Globus pallidus (tissue), 1 donor: Measurements from ENCODE around the gene MXRA7.
A peak's percentile ranks its signal among the peaks of the same experiment; 100 is the strongest.

Experiments used
- DNase-seq: peaks from one replicate; pipeline ENCODE4 v3.0.0-alpha.2; 2015; ENCODE audit warnings: low spot score

The MXRA7 gene

GRCh38 chr17:76677406-76677805 lies 33.4 kb downstream of the MXRA7 start:
- DNase-seq = no peak

- no peak for DNase-seq
Measured at GRCh38 chr17:76676629-76677028, 34.1 kb downstream of the MXRA7 start.

GRCh38 chr17:76675648-76676047 lies 35.1 kb downstream of the MXRA7 start:
- DNase-seq = no peak

- no peak for DNase-seq
Measured at GRCh38 chr17:76674600-76674999, 36.2 kb downstream of the MXRA7 start.

GRCh38 chr17:76673729-76674128 lies 37.0 kb downstream of the MXRA7 start:
- DNase-seq = no peak

- DNase-seq = no peak
Measured at GRCh38 chr17:76672892-76673291, 37.9 kb downstream of the MXRA7 start.

- no peak for DNase-seq
Measured at GRCh38 chr17:76672270-76672851, 38.4 kb downstream of the MXRA7 start.

- DNase-seq = no peak
Measured at GRCh38 chr17:76671912-76672262, 38.9 kb downstream of the MXRA7 start.

- peak; percentile 100 for DNase-seq
Measured at GRCh38 chr17:76671123-76671911, 39.4 kb downstream of the MXRA7 start.

GRCh38 chr17:76670718-76671122 lies 40.0 kb downstream of the MXRA7 start:
- no peak for DNase-seq

GRCh38 chr17:76670020-76670717 lies 40.6 kb downstream of the MXRA7 start:
- no peak for DNase-seq

- no peak for DNase-seq
Measured at GRCh38 chr17:76667786-76668453, 42.8 kb downstream of the MXRA7 start.

- no peak for DNase-seq
Measured at GRCh38 chr17:76667491-76667755, 43.3 kb downstream of the MXRA7 start.

GRCh38 chr17:76660656-76661042 lies 50.1 kb downstream of the MXRA7 start:
- no peak for DNase-seq

GRCh38 chr17:76659928-76660655 lies 50.7 kb downstream of the MXRA7 start:
- no peak for DNase-seq

GRCh38 chr17:76658242-76658662 lies 52.5 kb downstream of the MXRA7 start:
- DNase-seq = no peak

- no peak for DNase-seq
Measured at GRCh38 chr17:76657505-76658241, 53.1 kb downstream of the MXRA7 start.

GRCh38 chr17:76654408-76654807 lies 56.4 kb downstream of the MXRA7 start:
- DNase-seq = no peak

- DNase-seq = no peak
Measured at GRCh38 chr17:76650504-76650903, 60.3 kb downstream of the MXRA7 start.

- no peak for DNase-seq
Measured at GRCh38 chr17:76646712-76647111, 64.1 kb downstream of the MXRA7 start.

- no peak for DNase-seq
Measured at GRCh38 chr17:76645481-76645880, 65.3 kb downstream of the MXRA7 start.

GRCh38 chr17:76644995-76645394 lies 65.8 kb downstream of the MXRA7 start:
- no peak for DNase-seq
